Stimulated activated CD4-positive, alpha-beta T cell treated with anti-CD3 and anti-CD28 coated beads, Interleukin-1b, Interleukin-23, amount 100 ng/mL, for 48 hours (primary cell): ENCODE results near the gene MUC2.
"Not testable (repeated sequence)": the region's sequence is repeated elsewhere in the genome, so short reads cannot be mapped to it uniquely, and the experiment has no call there.

Experiments
- DNase-seq: peaks from one replicate; pipeline ENCODE4 v3.0.0-alpha.2; 2020

MUC2 gene

GRCh38 chr11:1109101-1109917 is 34.6 kb downstream of the MUC2 start:
- no peak for DNase-seq

DNA sequence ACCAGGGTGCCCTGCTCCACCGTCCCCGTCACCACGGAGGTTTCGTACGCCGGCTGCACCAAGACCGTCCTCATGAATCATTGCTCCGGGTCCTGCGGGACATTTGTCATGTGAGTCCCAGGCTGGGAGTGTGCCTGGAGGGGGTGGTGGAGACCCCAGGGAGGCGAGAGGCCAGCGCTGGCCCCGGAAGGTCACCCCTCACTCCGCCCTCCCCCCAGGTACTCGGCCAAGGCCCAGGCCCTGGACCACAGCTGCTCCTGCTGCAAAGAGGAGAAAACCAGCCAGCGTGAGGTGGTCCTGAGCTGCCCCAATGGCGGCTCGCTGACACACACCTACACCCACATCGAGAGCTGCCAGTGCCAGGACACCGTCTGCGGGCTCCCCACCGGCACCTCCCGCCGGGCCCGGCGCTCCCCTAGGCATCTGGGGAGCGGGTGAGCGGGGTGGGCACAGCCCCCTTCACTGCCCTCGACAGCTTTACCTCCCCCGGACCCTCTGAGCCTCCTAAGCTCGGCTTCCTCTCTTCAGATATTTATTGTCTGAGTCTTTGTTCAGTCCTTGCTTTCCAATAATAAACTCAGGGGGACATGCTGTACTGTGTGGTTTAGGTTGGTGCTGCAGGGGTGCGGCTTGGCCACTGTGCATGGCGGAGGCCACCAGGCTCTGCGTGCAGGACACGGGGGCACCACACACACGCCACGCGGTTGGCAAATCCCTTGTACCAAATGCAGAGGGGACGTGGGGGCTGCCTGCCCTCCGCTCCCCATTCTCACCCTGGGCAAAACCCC is 35.4 kb downstream of the MUC2 start:
- no peak for DNase-seq

DNA sequence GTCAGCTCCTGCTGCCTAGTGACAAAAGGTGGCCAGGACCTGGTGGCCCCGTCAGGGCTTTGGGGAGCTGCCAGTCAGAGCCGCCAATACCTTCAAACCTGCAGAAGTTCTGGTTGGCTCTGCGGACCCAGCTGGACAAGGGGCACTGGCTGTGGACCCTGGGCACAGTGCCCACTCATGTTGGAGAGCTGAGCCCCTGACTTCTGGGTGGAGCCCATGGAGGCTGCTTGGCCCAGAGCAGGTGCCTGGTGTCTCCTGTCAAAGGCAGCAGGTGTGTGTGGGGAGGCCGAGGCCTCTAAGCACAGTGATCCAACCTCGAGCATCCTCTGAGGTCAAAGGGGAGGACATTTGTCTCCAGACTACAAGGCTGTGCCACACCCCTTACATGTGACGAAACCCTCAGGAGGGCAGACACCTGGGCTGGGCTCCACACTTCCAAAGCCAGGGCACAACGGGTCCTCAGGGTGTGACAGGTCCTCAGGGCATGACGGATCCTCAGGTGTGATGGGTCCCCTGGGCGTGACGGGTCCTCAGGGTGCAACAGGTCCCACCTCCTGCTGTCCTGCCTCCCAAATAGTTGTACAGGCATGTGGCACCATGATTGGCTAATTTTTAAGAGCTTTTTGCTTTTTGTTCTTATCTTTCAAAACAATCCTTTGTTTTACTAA is 37.0 kb downstream of the MUC2 start:
- no peak for DNase-seq

DNA sequence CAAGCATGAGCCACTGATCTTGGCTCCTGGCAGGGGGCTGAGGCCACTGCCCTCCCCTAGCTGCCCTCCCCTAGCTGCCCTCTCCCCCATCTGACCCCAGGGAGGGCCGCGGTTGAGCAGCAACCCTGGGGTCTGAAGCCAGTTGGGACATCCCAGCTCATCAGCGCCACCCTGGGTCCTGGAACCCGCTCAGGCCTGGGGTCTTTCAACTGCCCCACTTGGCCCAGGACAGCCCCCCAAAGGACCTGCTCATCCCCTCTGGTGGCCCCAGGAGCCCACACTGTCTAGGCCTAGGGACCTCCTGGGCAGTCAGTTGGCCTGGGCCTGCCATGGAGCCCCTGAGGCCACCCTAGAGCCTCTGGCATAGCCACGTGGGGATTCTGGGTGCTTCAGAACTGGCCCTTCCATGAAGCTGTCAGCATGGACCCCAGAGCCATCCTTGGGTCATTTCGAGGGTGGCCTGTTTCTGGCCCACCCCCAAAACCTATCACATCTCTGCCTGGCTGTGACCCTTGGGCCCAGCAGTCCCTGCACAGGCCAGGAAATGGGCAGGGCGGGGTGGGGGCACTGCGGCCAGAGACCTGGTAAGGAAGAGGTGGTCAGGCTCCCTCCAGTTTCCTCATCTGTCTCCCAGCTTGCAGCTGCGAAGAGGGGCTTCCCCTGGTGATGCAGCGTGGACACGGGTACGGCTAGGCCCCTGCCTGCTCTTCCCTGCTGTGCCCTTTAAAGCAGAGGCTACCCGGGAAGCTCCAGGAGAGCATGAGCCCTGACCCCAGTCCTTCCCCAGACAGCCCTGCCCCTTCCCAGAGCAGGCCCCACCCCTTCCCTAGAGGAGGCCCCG is 37.9 kb downstream of the MUC2 start:
- no peak for DNase-seq

GRCh38 chr11:1113405-1114201 is 38.9 kb downstream of the MUC2 start:
- DNase-seq, result no peak

DNA sequence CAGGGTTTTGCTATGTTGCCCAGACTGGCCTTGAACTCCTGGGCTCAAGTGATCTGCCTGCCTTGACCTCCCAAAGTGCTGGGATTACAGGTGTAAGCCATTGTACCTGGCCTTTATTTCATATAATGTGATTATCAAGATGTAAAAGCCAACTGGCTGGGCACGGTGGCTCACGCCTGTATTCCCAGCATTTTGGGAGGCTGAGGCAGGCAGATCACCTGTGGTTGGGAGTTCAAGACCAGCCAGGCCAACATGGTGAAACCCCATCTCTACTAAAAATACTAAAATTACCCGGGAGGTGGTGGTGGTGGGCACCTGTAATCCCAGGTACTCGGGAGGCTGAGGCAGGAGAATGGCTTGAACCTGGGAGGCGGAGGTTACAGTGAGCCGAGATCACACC is 40.6 kb downstream of the MUC2 start:
- DNase-seq, result not testable (repeated sequence)

DNA sequence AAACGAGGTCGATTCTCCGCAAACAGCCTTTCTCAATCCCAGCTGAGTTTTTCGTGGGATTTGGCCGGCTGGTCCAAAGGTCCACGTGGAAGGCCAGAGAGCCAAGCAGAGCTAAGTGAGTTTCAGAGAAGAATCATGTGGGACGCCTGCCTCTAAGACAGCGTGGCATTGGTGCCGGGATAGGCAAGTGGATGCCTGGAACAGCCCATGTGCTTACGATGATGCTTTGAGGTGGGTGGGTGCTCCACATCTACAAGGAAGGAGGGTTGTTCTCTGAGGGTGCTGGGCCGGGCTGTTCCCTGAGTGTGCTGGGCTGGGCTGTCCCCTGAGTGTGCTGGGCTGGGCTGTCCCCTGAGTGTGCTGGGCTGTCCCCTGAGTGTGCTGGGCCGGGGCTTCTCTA is 41.4 kb downstream of the MUC2 start:
- no peak for DNase-seq

- DNase-seq, result no peak
Measured at GRCh38 chr11:1116666-1117390, 42.2 kb downstream of the MUC2 start.

DNA sequence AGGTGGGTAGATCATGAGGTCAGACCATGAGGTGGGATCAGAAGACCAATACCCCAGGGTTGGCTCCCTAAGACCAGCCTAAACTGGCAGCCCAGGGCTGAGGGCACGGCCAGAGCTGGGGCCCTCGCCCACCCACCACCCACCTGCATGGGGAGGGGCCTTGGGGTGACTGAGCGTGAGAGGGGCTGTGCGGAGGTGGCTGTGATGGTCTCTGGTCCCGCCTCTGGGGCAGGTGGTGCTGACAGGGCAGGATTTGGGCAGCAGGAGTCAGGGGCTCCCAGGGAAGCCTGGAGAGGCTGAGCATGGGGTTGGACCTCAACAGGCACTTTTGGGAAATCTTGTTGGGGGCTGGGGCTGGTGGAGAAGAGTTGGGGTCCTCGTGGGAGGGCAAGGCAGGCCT is 43.3 kb downstream of the MUC2 start:
- no peak for DNase-seq

DNA sequence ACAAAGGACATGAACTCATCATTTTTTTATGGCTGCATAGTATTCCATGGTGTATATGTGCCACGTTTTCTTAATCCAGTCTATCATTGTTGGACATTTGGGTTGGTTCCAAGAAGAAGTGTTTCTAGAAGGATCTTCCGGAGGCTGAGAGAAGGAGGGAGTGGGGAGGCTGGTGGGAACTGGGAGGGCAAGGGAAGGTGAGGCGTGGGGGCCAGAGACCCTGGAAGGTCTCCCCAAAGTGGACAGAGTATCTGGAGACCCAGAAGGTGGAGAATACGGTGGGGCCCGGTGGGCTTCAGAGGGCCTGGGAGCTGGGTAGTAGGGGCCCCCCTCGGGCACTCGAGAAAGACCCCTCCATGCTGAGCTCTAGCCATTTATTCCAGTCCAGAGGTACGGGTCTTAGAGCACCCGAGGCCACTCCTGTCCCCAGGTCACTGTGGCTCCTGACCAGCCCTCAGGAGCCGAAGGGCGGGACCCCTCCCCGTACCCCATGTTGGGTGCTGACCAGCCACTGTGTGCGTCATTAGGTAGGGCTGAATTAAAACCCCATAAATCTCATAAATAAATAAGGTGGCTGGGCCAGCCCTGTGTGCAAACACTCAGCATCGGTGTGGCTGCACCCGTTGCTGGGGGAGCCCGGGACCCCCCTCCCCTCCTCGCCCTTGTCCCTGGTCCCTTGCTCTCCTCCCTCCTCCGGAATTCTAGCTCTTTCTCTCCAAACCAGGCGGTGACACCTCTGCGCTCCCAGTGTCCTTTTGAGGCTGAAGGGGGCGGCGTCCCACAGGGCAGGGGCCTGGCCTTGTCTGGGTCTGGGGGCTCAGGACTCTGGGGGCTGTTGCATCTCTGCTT is 44.3 kb downstream of the MUC2 start:
- no peak for DNase-seq

GRCh38 chr11:1119604-1120146 is 45.0 kb downstream of the MUC2 start:
- no peak for DNase-seq

DNA sequence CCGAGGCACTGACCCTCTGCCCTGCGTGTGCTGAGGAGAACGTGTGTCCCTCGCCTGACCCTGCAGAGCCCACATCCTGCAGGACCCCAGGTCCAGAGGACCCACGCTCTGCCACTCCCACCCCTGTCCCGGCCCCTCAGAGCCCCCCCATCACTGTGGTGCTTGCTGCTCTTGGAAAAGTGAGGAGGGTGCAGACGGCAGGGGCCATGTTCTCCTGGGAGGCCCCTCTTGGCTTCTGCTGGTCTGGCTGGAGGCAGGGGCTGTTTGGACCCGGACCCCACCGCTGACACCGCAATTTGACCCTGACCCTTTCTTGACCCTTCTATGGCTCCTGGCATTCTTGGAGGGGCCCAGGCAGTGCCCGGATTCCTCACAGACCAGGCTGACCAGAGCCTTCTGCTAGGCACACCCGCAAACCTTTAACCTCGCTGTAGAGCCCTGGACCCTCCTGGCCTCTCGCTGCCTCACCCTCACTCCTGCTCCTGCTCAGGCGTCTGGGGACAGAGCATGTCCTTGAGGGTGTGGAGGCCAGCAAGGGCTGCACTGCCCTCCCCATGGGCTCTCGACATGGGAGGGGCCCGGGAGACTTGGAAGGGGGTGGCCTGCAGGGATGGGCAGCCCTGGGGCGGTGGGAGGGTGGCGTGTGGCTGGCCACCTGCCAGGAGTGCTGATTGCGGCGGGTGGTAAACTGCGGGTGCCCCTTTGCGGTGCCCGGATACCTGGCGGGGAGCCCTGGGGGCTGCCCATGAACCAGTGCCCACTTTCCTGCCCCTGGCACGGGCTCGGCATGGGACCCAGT is 46.1 kb downstream of the MUC2 start:
- DNase-seq, result no peak

DNA sequence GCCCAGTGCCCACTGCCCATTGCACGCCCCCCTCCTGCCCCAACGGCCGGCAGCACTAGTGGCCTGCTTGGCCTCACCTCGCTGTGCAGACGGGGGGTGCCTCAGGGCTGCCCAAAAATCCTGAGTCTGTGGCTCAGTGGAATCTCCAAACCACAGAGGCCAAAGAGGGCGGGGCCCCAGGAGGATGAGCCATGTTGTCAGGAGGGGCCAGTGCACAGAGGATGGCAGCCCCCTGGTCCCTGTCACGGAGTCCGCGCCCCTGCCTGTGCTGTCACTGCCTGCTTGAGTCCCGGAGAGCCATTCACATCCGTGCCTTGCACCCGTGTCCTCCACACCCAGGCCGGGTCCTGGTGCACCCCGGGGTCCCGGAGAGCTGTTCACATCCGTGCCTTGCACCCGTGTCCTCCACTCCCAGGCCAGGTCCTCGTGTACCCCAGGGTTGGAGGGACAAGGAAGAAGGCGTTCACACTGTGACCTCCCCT is 46.7 kb downstream of the MUC2 start:
- no peak for DNase-seq

GRCh38 chr11:1121813-1122663 is 47.4 kb downstream of the MUC2 start:
- DNase-seq, result no peak

GRCh38 chr11:1122664-1123002 is 48.0 kb downstream of the MUC2 start:
- DNase-seq, result no peak

DNA sequence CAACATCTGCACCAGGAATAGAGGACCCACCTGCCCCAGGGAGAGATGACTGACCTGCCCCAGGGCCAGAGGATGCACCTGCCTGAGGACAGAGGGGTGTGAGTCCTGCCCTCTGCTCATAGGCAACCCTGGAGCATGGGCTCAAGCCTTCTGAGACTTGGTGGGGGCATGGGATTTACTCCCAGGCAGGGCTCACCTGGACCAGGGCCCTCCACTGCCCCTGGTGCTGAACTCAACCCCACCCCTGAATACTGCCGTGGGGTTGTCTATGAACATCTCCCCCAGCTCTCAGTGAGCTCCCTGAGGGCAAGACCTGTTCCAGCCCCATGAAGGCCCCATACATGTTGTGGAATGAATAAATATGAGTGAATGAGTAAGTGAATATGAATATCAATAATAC is 49.3 kb downstream of the MUC2 start:
- DNase-seq, result no peak
